KOPT-K1 (cell line): Measurements from ENCODE around the gene SYNE2.

Experiments
- H3K27ac ChIP-seq: fragments of 200-600 bp; sonication (generic); 2 replicates; pipeline ENCODE4 v1.5.1; 2016; ENCODE audit warnings: antibody characterized with exemption, mild to moderate bottlenecking, low read depth, low read length; ENCODE audit not compliant: poor library complexity, severe bottlenecking
- H3K36me3 ChIP-seq: fragments of 200-600 bp; sonication (generic); 2 replicates; pipeline ENCODE4 v1.5.1; 2017; ENCODE audit warnings: antibody characterized with exemption, mild to moderate bottlenecking, low read length, moderate library complexity; ENCODE audit not compliant: insufficient read depth
- H3K9me3 ChIP-seq: fragments of 200-600 bp; sonication (generic); 2 replicates; pipeline ENCODE4 v1.5.1; 2017; ENCODE audit warnings: antibody characterized with exemption, low read length, mild to moderate bottlenecking; ENCODE audit not compliant: insufficient read depth, poor library complexity, severe bottlenecking

Gene SYNE2

DNA sequence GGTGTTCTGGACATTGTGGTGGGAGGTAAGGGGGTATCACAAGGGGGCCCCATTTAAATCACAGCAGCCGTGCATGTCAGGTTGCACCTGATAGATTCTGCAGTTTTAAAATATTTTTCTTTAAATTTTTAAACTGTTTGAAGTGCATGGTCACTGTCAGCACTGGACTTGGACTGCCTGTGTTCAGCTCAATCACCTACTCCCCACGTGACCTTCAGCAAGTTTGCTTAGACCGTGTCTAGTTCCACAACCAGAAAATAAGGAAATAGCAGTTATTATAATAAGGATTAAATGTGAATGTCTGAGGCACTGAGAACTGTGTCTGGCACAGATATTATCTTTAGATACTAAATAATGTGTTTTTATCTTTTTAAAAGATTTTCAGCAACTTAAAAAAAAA lies 376.7 kb downstream of the SYNE2 start:
- Histone ChIP-seq H3K36me3 (peaks cover 60% of the 10 kb centered on the region), H3K9me3 (no peaks in the 10 kb centered on the region), H3K27ac (no peak overlapping the region)

DNA sequence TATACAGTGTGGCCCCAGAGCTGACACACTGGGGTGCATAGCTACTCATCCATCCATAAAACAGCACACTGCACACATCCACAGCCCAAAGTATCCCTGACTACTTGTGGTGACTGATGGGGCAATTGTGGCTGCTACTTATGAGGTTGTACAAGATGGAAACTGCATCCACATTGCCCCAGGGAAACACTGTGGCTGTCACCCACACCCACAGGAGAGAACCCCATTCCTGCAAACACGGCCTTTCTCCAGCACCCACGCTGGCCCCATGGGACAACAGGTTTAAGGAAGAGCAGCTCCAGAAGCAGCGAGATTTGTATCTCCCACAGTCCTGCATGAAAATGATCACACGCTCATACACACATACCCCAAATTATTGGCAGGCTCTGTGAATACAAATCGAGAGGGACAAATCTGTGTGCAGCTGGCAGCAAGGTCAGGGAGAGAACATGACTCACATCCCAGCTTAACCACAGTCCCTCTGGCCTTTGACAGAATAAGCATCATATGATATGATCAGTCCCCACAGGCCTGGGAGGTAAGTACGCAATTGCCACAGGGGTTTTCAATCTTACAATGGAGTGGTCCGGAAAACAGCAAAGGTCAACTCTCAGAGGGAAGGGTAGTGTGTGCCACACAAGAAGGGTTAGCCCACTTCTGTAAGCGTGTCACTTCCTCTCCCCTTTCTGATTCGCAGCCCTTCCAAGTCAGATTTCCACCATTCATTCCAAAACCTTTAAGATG lies 379.5 kb downstream of the SYNE2 start:
- H3K36me3 ChIP-seq, result peaks cover 35% of the 10 kb centered on the region
- no peak overlapping the region for H3K27ac ChIP-seq

DNA sequence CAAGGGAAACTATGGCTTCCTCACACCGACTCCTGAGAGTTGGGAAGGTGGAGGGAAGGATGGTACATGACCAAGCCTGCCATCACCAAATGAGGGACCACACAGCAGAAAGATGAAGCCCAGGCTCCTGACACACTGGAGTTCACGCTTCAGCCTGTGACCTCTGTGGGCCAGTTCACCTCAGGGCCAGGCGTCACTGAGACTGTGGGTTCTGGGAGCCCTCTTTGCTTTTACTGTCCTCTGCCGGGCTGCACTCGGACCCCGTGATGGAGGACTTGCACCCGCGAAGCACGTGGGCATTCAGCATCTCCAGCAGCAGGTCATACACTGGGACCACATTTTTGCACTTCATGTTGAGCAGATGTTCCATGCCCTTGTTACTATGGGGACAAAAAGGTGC lies 380.1 kb downstream of the SYNE2 start:
- H3K9me3 ChIP-seq, result no peaks in the 10 kb centered on the region
- H3K36me3 ChIP-seq, result peaks cover 28% of the 10 kb centered on the region
- no peak overlapping the region for H3K27ac ChIP-seq

More for the DNA sequence above, 379.5 kb downstream of the SYNE2 start:
- H3K9me3 ChIP-seq, result no peaks in the 10 kb centered on the region

DNA sequence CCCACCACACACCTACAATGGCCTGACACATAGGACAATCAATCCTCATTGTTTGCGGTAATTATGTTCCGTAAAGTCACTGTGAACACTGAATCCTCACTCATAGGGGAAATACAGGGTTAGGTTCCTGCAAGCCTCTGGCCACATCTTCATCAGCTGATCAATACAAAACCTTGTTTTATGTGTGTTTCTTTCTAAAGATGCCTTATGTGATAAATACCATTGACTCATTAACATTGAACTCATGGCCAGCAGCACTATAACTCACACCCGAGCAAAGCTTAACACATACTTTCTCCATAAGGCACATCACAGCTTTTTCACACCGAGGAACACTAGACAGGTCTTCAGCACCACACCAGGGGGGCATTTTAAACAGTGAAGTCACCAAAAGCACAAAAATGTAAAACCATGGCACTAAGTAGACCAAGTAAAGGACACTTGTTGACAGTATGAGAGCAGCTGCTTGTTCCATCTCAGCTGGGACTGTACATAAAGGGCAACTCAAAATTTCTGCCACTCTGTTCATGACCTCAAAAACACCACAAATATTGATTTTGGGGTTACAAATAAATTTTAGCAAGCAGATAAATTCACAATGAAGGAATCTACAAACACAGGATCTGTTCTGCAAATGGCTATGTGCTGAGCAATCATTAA lies 380.9 kb downstream of the SYNE2 start:
- no peak overlapping the region for H3K27ac ChIP-seq
- H3K9me3 ChIP-seq, result no peaks in the 10 kb centered on the region
- peaks cover 21% of the 10 kb centered on the region for H3K36me3 ChIP-seq

DNA sequence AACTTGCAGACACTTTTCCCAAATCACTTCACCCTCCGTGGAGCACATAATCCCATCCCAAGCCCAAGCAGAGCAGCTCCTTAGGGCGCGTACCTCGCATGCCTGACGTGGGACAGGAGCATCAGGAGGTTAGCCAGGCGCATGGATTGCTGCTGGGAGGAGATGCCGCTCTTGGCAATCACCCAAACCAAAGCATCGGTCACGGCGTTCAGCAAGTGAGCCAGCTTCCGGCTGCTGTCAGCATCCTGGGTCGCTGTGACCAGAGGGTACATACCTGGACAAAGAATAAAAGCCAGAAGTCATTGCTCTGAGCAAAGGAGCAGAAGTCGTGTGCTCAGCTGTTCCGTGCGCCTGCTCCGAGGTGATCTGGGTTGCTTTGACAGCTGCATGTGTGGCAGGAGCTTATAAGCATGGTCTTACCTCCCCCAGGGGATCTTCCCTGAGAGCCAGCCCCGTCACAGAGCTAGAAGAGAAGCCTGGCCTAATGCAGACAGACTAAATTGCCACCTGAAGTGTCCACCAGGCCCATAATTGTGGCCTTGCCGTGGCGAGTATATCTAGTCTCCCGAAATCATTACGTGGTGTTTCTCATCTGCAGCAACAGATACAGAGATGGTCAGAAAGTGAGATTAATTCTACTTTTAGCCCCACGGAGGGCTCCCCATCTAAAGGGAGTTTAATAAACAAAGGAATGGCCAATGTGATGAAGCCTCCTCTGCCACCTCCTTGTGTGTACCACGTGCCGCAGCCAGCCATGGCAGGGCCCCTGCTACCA lies 382.3 kb downstream of the SYNE2 start:
- Histone ChIP-seq H3K27ac (peak overlapping the region; percentile 41), H3K9me3 (no peaks in the 10 kb centered on the region), H3K36me3 (peaks cover 11% of the 10 kb centered on the region)

DNA sequence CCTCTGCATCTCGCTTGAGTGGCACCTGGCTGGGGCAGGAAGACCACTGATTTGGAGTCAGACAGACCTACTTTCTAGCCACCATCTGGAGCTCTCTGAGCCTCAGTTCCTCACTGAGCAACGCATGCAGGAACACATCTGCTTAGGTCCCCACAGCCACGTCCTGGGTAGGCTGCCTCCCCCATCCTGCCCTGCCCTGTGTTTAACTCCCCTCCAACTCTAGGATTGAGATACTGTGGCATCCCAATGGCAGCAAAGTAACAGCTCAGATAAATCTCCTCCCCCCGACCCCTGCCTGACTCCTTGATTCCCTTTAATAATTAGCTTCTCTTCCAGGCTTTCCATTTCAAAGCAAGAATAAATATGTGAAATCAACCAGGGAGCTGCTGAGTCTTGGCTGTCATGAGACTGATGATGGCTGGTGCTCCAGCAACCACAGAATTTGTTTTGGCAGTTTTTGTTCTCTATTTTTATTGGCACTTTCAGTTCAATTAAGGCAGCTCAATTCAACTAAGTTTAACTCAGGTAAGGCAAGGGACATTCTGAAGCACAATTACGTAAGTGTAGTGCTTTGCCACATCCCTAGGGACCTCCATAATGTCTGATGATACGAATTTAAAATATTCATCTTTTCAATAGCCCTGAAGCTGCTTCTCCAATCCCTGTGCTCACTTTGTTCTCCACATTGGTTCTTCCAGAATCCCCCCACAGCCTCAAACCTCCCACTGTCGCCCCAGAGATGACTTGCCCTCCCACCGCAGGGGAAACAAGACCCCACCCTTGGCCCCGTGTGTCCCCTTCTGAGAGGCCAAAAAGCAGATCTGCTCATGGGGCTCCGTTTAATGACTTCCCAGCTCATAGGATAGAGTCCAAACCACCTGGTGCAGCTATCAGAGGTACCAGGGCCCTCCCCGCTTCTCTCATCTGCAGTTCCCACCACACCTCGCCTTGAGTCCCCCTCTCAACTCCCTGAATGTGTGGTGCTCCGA lies 383.1 kb downstream of the SYNE2 start:
- peaks cover 11% of the 10 kb centered on the region for H3K36me3 ChIP-seq
- peak overlapping the region; percentile 41 for H3K27ac ChIP-seq
- no peaks in the 10 kb centered on the region for H3K9me3 ChIP-seq

DNA sequence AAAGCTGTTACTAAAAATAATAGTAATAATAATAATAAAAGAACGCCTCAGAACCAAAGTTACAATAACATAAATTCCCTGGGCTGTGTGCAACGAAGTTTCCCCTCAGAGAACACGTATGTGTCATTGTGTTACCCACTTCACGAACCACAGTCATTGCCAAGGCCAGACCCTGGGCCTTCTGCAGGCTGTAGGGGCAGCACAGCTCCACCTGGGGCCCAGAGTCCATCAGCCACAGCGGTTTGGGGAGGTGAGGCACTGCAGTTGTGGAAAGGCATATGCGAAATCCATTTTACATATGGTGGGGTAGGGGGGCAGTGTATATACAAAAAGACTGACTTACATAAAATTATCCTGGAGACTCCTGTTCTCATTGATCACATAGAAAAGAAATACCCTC lies 385.2 kb downstream of the SYNE2 start:
- H3K36me3 ChIP-seq, result peaks cover 1% of the 10 kb centered on the region; the same call in 1 of the 2 replicates
- no peaks in the 10 kb centered on the region for H3K9me3 ChIP-seq
- peak overlapping the region; percentile 63 for H3K27ac ChIP-seq

DNA sequence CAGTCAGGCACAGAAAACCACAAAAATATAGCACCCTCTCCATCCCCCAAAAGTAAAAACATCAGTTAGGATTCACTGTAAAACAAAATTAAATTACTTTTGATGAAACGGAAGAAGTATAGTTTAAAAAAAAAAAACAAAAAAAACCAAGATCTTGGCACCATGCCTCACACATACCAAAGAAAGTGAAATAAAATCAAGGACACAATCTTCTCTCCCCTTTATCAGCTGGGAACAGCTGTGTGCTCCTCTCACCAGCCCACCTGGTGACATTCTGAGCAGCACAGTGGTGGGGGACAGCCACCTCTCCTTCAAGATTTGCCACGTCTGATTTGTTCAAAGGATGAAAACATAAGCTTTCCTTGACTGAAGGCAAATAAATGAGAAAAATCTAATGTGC lies 385.8 kb downstream of the SYNE2 start:
- no peaks in the 10 kb centered on the region for H3K9me3 ChIP-seq
- H3K27ac ChIP-seq, result peak overlapping the region; percentile 63
- no peaks in the 10 kb centered on the region for H3K36me3 ChIP-seq

DNA sequence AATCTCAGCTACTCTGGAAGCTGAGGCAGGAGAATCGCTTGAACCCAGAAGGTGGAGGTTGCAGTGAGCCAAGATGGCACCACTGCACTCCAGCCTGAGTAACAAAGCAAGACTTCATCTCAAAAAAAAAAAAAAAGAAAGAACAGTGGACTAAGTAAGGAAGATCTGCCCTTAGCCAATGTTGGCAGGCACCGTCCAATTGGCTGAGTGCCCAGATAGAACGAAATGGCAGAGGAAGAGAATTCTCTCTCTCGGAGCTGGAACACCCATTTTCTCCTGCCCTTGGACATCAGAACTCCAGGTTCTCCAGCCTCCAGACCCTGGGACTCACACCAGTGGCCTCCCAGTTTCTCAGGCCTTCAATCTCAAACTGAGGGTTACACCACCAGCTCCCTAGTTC lies 391.5 kb downstream of the SYNE2 start:
- H3K9me3 ChIP-seq, result no peaks in the 10 kb centered on the region
- no peaks in the 10 kb centered on the region for H3K36me3 ChIP-seq
- no peak overlapping the region for H3K27ac ChIP-seq

DNA sequence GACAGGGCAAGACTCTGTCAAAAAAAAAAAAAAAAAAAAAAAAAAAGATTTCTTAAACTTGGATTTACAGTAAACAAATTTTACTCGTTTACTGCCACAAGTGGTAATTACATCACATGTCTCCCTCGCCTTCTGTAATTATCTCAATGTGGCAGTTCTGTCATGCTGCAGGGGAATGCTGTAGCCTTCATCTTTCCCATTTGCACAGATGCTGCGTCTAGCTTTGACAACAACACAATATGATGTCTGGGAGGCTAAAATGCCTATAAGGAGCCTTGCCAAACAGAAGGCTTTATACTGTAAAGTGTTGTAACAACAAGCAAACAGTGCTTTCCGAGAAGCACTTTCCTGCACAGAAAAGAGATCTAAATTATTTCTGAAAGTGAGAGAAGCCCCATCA lies 392.7 kb downstream of the SYNE2 start:
- H3K27ac ChIP-seq, result no peak overlapping the region
- no peaks in the 10 kb centered on the region for H3K9me3 ChIP-seq
- no peaks in the 10 kb centered on the region for H3K36me3 ChIP-seq

DNA sequence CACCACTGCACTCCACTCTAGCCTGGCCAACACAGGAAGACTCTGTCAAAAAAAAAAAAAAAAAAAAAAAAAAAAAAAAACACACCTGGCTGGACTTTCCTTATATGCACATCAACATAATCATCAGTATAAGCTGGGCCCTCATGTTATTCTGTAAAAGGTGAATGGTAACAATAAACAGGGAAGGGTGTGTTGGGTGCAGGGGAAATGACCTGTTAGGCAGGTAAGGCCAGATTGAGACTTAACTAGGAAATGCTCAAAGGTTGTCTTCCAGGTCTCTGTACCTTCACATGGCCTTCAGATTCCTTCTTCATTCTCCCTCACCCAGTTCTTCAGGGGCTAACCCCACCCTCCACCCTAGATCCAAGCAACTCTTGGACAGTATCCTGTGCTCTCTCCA lies 393.9 kb downstream of the SYNE2 start:
- Histone ChIP-seq H3K36me3 (no peaks in the 10 kb centered on the region), H3K9me3 (no peaks in the 10 kb centered on the region), H3K27ac (no peak overlapping the region)

DNA sequence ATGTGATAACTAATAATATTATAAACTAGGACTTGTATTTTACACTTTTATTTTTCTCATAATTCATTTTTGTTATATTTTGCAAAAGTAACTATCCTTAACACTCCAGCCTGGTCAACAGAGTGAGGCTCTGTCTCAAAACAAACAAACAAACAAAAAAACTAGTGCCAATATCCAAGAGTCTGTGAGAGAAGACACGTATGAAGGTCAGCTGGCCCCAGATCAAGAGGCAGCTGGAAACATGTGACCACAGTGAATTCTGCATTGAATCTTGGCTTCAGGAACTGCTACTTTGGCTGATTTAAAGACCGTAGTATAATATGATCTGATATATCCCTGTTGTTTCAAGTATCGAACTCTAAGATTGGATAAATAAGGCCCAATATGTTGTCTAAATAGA lies 394.4 kb downstream of the SYNE2 start:
- Histone ChIP-seq H3K27ac (no peak overlapping the region), H3K9me3 (no peaks in the 10 kb centered on the region), H3K36me3 (no peaks in the 10 kb centered on the region)

DNA sequence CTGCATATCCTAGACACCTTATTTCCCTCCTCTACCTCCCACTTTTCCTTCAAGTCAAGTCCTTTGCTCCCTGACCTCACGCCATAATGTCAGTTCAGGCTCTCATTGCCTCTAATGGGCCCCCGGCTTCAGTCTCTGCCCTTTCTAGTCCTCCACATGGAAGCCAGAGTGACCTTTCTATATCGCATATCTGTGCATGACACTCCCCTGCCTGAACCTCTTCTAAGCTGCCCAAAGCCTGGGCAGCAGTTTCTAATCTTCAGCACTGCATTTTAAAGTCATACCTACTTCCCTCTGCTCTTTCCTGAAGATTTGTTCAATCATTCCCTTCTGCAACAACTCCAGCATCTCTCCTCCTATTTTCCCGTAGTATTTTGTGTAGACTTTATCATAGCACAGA lies 395.9 kb downstream of the SYNE2 start:
- no peaks in the 10 kb centered on the region for H3K9me3 ChIP-seq
- H3K27ac ChIP-seq, result no peak overlapping the region
- no peaks in the 10 kb centered on the region for H3K36me3 ChIP-seq

DNA sequence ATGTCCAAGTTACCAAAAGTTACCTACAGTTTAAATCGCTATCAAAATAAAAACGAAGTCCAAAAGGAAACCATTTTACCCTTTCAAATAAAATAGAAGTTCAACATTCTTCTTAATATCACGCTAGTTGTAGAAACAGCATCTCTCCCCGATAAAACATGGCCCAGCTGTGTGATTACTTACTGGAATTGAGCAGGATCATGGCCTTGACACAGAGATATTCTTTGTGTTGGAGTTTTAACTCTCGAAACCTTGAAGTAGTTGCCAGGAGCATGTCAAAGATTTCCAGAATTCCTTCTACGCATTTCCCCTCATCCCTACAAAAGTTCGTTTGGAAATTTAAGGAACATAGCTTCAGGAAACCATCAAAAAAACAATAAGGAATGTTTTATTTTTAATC lies 396.6 kb downstream of the SYNE2 start:
- Histone ChIP-seq H3K36me3 (no peaks in the 10 kb centered on the region), H3K27ac (no peak overlapping the region), H3K9me3 (no peaks in the 10 kb centered on the region)
